Activated gamma-delta T cell treated with anti-CD3 and anti-CD28 coated beads, Interleukin-2, amount 50 U/mL, for 16 hours (primary cell): ENCODE measurements around the gene ACP5.
"Not testable (repeated sequence)": the region's sequence is repeated elsewhere in the genome, so short reads cannot be mapped to it uniquely, and the experiment has no call there.

Source experiments
- DNase-seq: peaks from one replicate; pipeline ENCODE4 v3.0.0-alpha.2; 2020; ENCODE audit warnings: low read depth

The ACP5 gene

GRCh38 chr19:11577451-11578257 lies at the start of gene ACP5:
TSS of gene ACP5 (minus strand) at chr19:11577645. CDS start at chr19:11577317, 328 bp downstream.
- DNase-seq = no peak

- no peak for DNase-seq
Observed at GRCh38 chr19:11626252-11626651, 48.8 kb upstream of the ACP5 start.

GRCh38 chr19:11624069-11624463 lies 46.6 kb upstream of the ACP5 start:
- no peak for DNase-seq

- DNase-seq = not testable (repeated sequence)
Observed at GRCh38 chr19:11622401-11622800, 45.0 kb upstream of the ACP5 start.

GRCh38 chr19:11620553-11620952 lies 43.1 kb upstream of the ACP5 start:
- no peak for DNase-seq

- no peak for DNase-seq
Observed at GRCh38 chr19:11617180-11618062, 40.0 kb upstream of the ACP5 start.

- no peak for DNase-seq
Observed at GRCh38 chr19:11612816-11613511, 35.5 kb upstream of the ACP5 start.

- DNase-seq = no peak
Observed at GRCh38 chr19:11611730-11612129, 34.3 kb upstream of the ACP5 start.

GRCh38 chr19:11606484-11606883 lies 29.0 kb upstream of the ACP5 start:
- DNase-seq = no peak

GRCh38 chr19:11599704-11600103 lies 22.3 kb upstream of the ACP5 start:
- not testable (repeated sequence) for DNase-seq

GRCh38 chr19:11598746-11599145 lies 21.3 kb upstream of the ACP5 start:
- DNase-seq = no peak

- no peak for DNase-seq
Observed at GRCh38 chr19:11598103-11598483, 20.6 kb upstream of the ACP5 start.

- peak; percentile 97 for DNase-seq
Observed at GRCh38 chr19:11597202-11598102, 20.0 kb upstream of the ACP5 start, which contains the start of gene ZNF627. TSS of gene ZNF627 (plus strand) at chr19:11597483. CDS start at chr19:11597628, 145 bp downstream.

- no peak for DNase-seq
Observed at GRCh38 chr19:11596156-11596555, 18.7 kb upstream of the ACP5 start.

GRCh38 chr19:11594084-11594483 lies 16.6 kb upstream of the ACP5 start:
- no peak for DNase-seq

- no peak for DNase-seq
Observed at GRCh38 chr19:11587975-11588631, 10.7 kb upstream of the ACP5 start.

- peak; percentile 71 for DNase-seq
Observed at GRCh38 chr19:11587302-11587974, 10.0 kb upstream of the ACP5 start.

GRCh38 chr19:11586331-11586730 lies 8.9 kb upstream of the ACP5 start:
- no peak for DNase-seq

GRCh38 chr19:11581740-11582139 lies 4.3 kb upstream of the ACP5 start:
- DNase-seq = peak; percentile 20

- no peak for DNase-seq
Observed at GRCh38 chr19:11580116-11580515, 2.7 kb upstream of the ACP5 start.
